Caco-2 (cell line): ENCODE results near the gene CDC14A. TPM values are rescaled to one million over a fixed set of nuclear protein-coding genes. Genes with fewer than 3 reads are reported as not detected.

Experiments
- BruUV-seq: library from RNA; stranded (reverse); fragments of 400-500 nt; replicated peaks from 2 replicates; lab custom pipeline; 2021; lab: Mats Ljungman, UMichigan
- CTCF ChIA-PET: fragments of 300-600 bp; sonication (Branson Sonifier 250); formaldehyde crosslinking; loops from one replicate; lab custom pipeline; 2022; ENCODE audit warnings: antibody characterized with exemption; lab: Charles Lee
- POLR2A ChIA-PET: fragments of 300-600 bp; sonication (Branson Sonifier 250); formaldehyde crosslinking; loops from one replicate; lab custom pipeline; 2022; ENCODE audit warnings: antibody characterized with exemption; lab: Charles Lee
- DNase-seq, 2 experiments: peaks; one replicate each; pipeline versions ENCODE4 v3.0.0 to v3.0.0-alpha.2; 2020 to 2022
- H3K27me3 ChIP-seq: replicated peaks from 2 replicates; pipeline ENCODE4 v1.6.0; 2011; ENCODE audit warnings: low read length; ENCODE audit not compliant: control insufficient read depth, insufficient read depth
- H3K36me3 ChIP-seq: 2 replicates; pipeline ENCODE4 v1.5.1; 2011; ENCODE audit warnings: low read length; ENCODE audit not compliant: control insufficient read depth, insufficient read depth
- H3K4me1 ChIP-seq: fragments of 250-450 bp; sonication (Bioruptor Pico); 2 replicates; pipeline ENCODE4 v1.5.1; 2020; ENCODE audit warnings: mild to moderate bottlenecking
- H3K4me3 ChIP-seq: 2 replicates; pipeline ENCODE4 v1.5.1; 2011; ENCODE audit warnings: low read depth, mild to moderate bottlenecking, control low read depth, low read length
- H3K9me3 ChIP-seq: fragments of 250-450 bp; sonication (Bioruptor Pico); 2 replicates; pipeline ENCODE4 v1.5.1; 2020; ENCODE audit warnings: mild to moderate bottlenecking, moderate library complexity
- H3K27ac Mint-ChIP-seq: one replicate; pipeline ENCODE4 v1.8.0; 2022; ENCODE audit warnings: mixed read lengths; ENCODE audit not compliant: unreplicated experiment
- H3K27me3 Mint-ChIP-seq: one replicate; pipeline ENCODE4 v1.8.0; 2022; ENCODE audit warnings: mixed read lengths; ENCODE audit not compliant: insufficient read depth, unreplicated experiment
- H3K36me3 Mint-ChIP-seq: one replicate; pipeline ENCODE4 v1.8.0; 2022; ENCODE audit warnings: mild to moderate bottlenecking, mixed read lengths; ENCODE audit not compliant: insufficient read depth, unreplicated experiment
- H3K4me1 Mint-ChIP-seq: one replicate; pipeline ENCODE4 v1.8.0; 2022; ENCODE audit warnings: low read depth, mixed read lengths; ENCODE audit not compliant: unreplicated experiment
- H3K4me3 Mint-ChIP-seq: one replicate; pipeline ENCODE4 v1.8.0; 2022; ENCODE audit warnings: mild to moderate bottlenecking, moderate library complexity, mixed read lengths; ENCODE audit not compliant: unreplicated experiment
- H3K9me3 Mint-ChIP-seq: one replicate; pipeline ENCODE4 v1.8.0; 2022; ENCODE audit warnings: mixed read lengths; ENCODE audit not compliant: unreplicated experiment
- intact Hi-C: fragments of 100-400 bp; cut with micrococcal nuclease; formaldehyde crosslinking; loops from one replicate; pipeline ENCODE4 v1.10.0; 2022; ENCODE audit not compliant: unreplicated experiment
- total RNA-seq: library from RNA; stranded (reverse); gene quantifications from 2 replicates; pipeline ENCODE4 v1.2.3, GENCODE V29; 2022
- TF ChIP-seq, protein P1 (sequence below), 2 experiments: fragments of 200-600 bp in 1 of 2; IDR thresholded peaks; 1 replicate in 1 of 2; 2 replicates in 1 of 2; pipeline versions ENCODE4 v1.5.1 to v1.8.0; 2011 to 2022; ENCODE audit warnings: antibody characterized with exemption in 1 of 2, control low read depth in 1 of 2, inconsistent platforms in 1 of 2, low read depth in 1 of 2, low read length in 1 of 2, mild to moderate bottlenecking in 1 of 2, moderate library complexity in 1 of 2; ENCODE audit not compliant: insufficient read depth in 1 of 2, severe bottlenecking in 1 of 2, unreplicated experiment in 1 of 2

Gene CDC14A
- total RNA-seq, 1 experiment from 2014 or later = 7.3 TPM

DNA sequence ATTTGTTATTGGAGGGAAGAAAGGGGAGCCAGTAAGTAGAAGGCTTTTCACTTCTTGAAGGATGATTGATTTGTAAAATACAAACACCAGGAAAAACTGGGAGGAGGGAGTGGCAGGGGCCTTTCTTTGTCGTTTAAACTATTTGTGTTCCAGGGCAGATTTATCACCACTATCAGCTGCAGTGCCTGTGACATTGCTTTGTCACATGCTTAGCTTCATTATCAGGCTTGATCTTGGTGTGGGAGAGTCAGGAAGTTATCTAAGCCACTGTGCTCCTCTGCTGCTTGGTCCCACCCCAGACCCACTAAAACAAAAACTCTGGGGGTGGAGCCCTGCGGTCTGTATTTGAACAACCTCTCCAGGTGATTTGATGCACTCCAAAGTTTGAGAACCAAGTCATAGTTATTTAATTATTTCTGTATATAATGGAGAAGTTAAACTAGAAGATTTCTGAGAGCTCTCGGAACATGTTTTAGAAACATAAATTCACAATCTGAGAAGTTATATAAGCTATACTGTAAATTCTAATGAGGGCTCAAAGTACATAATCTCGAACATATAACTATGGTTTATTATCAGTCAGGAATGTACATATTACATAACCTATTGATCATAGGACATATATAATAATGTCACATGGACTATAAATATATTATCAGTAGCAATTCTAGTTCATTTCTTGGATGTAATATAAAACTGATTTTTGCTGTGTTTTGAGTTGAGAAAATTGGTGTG is 87.9 kb downstream of the CDC14A start:
- Mint-ChIP-seq H3K27me3 (no peaks in the 10 kb centered on the region), H3K36me3 (no peaks in the 10 kb centered on the region), H3K27ac (no peak overlapping the region), H3K9me3 (no peaks in the 10 kb centered on the region), H3K4me1 (peaks cover 22% of the 10 kb centered on the region), H3K4me3 (no peak overlapping the region)
- Histone ChIP-seq H3K4me1 (peaks cover 32% of the 10 kb centered on the region), H3K36me3 (no peaks in the 10 kb centered on the region), H3K9me3 (no peaks in the 10 kb centered on the region), H3K4me3 (no peak overlapping the region), H3K27me3 (no peaks in the 10 kb centered on the region)
- ChIA-PET CTCF (interaction anchor here (0.9 kb wide), 1 partner anchor 15 kb away, joined by 3 read pairs; no protein-coding TSS in a partner anchor), POLR2A (no interaction called here)
- intact Hi-C loops = no loop called here
- TF ChIP-seq, protein P1, sequence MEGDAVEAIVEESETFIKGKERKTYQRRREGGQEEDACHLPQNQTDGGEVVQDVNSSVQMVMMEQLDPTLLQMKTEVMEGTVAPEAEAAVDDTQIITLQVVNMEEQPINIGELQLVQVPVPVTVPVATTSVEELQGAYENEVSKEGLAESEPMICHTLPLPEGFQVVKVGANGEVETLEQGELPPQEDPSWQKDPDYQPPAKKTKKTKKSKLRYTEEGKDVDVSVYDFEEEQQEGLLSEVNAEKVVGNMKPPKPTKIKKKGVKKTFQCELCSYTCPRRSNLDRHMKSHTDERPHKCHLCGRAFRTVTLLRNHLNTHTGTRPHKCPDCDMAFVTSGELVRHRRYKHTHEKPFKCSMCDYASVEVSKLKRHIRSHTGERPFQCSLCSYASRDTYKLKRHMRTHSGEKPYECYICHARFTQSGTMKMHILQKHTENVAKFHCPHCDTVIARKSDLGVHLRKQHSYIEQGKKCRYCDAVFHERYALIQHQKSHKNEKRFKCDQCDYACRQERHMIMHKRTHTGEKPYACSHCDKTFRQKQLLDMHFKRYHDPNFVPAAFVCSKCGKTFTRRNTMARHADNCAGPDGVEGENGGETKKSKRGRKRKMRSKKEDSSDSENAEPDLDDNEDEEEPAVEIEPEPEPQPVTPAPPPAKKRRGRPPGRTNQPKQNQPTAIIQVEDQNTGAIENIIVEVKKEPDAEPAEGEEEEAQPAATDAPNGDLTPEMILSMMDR (IDR thresholded peaks at IDR 0.05; ENCODE audit: insufficient read depth in 1 of 2, low read depth in 1 of 2, low read length in 1 of 2, severe bottlenecking in 1 of 2, unreplicated experiment in 1 of 2) = no peak
- peak; percentile 48 to 54 for DNase-seq
- BruUV-seq = no TSS peak

DNA sequence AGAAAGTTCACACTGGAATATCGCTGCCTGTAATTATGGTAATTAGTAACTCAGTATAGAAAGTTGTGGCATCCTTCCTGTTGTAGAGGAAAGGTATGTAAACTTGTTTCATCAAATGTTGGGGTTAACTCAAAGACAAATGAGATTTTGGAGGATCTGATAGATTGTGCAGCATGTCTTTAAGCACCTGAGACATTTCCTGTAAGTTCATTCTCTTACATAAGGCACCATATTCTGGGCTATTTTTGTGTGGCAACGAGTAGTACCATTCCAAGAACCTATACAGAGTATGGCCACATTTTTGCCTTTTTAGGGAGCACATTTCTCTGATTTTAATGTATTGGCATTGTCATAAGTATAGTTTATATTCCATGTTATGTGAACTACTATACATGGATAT is 88.8 kb downstream of the CDC14A start:
- H3K4me3 Mint-ChIP-seq = no peak overlapping the region
- Histone ChIP-seq H3K27me3 (no peaks in the 10 kb centered on the region), H3K36me3 (no peaks in the 10 kb centered on the region), H3K4me1 (peaks cover 32% of the 10 kb centered on the region), H3K9me3 (no peaks in the 10 kb centered on the region), H3K4me3 (no peak overlapping the region)
- no peak for DNase-seq
- no TSS peak for BruUV-seq
- no peaks in the 10 kb centered on the region for H3K27me3 Mint-ChIP-seq
- TF ChIP-seq, protein P1 (IDR thresholded peaks at IDR 0.05; ENCODE audit: insufficient read depth in 1 of 2, low read depth in 1 of 2, low read length in 1 of 2, severe bottlenecking in 1 of 2, unreplicated experiment in 1 of 2) = no peak
- no peak overlapping the region for H3K27ac Mint-ChIP-seq
- CTCF ChIA-PET = no interaction called here
- intact Hi-C loops = no loop called here
- POLR2A ChIA-PET = no interaction called here
- peaks cover 22% of the 10 kb centered on the region for H3K4me1 Mint-ChIP-seq
- H3K36me3 Mint-ChIP-seq = no peaks in the 10 kb centered on the region
- no peaks in the 10 kb centered on the region for H3K9me3 Mint-ChIP-seq

DNA sequence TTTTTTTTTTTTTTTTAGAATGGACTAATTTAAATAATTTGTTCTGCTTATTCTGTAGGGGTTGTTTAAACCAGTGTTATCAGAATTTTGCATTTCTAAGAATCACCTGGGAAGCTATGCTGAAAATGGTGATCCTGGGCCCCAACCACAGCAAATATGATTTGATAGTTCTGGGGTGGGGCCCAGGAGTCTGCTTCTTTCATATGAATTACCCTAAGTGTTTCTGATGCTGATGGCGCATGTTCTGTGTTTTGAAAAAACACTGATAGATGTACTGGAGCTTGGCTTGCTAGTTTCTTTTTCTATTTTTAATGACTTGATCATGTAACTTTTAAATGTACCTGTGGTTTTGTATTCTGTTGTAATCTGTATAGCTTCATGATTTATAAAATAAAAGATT is 89.3 kb downstream of the CDC14A start:
- ChIA-PET POLR2A (interaction anchor here (0.6 kb wide), 1 partner anchor 78 kb away, joined by 4 read pairs; no protein-coding TSS in a partner anchor), CTCF (no interaction called here)
- TF ChIP-seq, protein P1 (IDR thresholded peaks at IDR 0.05; ENCODE audit: insufficient read depth in 1 of 2, low read depth in 1 of 2, low read length in 1 of 2, severe bottlenecking in 1 of 2, unreplicated experiment in 1 of 2) = no peak
- H3K36me3 ChIP-seq = no peaks in the 10 kb centered on the region
- Mint-ChIP-seq H3K4me1 (peaks cover 22% of the 10 kb centered on the region), H3K9me3 (no peaks in the 10 kb centered on the region), H3K27ac (no peak overlapping the region), H3K27me3 (no peaks in the 10 kb centered on the region), H3K4me3 (no peak overlapping the region), H3K36me3 (no peaks in the 10 kb centered on the region)
- no peaks in the 10 kb centered on the region for H3K9me3 ChIP-seq
- no peaks in the 10 kb centered on the region for H3K27me3 ChIP-seq
- DNase-seq = no peak
- no peak overlapping the region for H3K4me3 ChIP-seq
- BruUV-seq = no TSS peak
- H3K4me1 ChIP-seq = peaks cover 32% of the 10 kb centered on the region
- intact Hi-C loops = no loop called here
